GM19099 (cell line): Measurements from ENCODE around the gene KCNH5.

ENCODE experiments used
- POLR2A ChIP-seq: IDR thresholded peaks from 3 replicates; pipeline ENCODE4 v1.6.1; 2011; ENCODE audit warnings: low read depth; ENCODE audit not compliant: insufficient read length; ENCODE audit errors: extremely low read depth

KCNH5 gene

DNA sequence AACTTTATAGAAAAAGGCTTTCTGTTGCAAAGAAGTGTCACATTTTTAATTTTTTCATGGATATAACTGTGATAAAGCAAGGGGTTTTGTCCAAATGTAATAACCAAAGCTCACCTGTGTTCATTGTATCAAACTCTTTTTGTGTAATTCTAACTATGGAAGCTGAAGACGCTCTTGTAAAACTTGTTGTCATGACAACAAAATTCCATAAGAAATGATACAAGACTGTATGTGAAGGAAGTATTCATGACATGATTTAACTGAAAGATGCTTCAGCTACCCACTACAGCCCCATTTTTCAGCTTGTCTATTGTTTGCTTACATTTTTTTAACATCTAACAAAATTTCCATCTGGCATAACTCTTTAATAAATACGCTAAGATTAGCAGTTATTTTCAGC lies 360.9 kb downstream of the KCNH5 start:
- TF ChIP-seq POLR2A, result no peak

GRCh38 chr14:62682208-62682607 lies 363.1 kb downstream of the KCNH5 start:
- no peak for TF ChIP-seq POLR2A

GRCh38 chr14:62674563-62675237 lies 370.6 kb downstream of the KCNH5 start:
- TF ChIP-seq POLR2A, result no peak

DNA sequence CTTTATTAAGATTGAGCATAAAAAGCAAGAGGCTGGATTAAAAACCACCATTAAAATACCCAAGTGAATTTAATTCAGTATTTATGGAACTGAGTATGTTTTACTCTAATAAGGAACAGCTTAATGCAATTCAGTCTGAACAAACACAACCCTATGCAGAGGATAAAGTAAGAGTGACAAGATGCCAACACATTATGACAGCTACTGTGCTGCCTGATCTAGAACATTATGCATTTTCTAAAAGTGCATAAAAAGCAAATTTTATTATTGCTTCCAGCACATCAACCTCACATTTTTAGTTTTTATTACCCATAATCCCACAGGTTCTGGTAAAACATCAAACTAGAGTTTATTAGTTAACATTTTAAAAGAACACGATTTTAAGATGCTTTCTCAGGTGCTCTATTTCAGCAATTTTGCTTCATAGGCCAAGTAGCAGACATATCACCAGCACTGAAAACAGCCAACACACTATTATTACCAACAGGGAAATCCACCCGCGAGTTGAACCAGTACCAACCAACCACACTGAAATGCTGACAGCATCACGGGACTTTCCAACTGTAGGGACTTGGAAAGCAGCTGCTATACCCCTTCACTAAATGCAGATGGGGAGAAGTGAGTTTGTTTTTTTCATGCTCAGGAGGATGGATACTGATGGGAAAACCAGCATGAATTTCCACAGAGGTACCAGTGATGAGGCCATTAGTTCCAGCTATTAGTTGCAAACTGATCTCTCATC lies 372.1 kb downstream of the KCNH5 start:
- no peak for TF ChIP-seq POLR2A

GRCh38 chr14:62670526-62670925 lies 374.7 kb downstream of the KCNH5 start:
- TF ChIP-seq POLR2A, result no peak

DNA sequence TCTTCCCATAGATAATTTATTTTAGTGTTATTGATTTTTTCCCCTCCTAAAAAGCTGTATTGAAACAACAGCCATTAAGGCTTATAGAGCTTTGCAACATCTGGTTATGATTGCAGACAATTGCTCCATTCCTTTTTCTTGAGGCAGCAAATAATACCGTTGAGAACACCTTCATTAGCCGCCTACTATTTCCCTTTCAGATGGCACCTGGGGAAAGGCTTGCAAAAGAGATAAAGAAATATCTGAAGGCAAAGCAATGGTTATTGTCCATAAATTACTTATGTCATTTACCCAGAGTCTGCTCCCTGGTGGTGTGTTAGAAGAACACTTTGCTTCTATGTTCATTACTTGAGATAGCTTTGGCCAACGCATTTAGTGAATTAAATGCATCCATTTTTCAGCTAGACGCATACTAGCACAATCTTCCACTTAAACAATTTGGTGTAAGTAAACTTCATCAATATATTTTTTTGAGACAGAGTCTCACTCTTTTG lies 377.8 kb downstream of the KCNH5 start:
- TF ChIP-seq POLR2A, result no peak

GRCh38 chr14:62665286-62665685 lies 380.0 kb downstream of the KCNH5 start:
- TF ChIP-seq POLR2A, result no peak

- TF ChIP-seq POLR2A, result no peak
Observed at GRCh38 chr14:62663456-62663821, 381.8 kb downstream of the KCNH5 start.

- TF ChIP-seq POLR2A, result no peak
Observed at GRCh38 chr14:62662811-62663455, 382.3 kb downstream of the KCNH5 start.

- no peak for TF ChIP-seq POLR2A
Observed at GRCh38 chr14:62661818-62662217, 383.4 kb downstream of the KCNH5 start.

- TF ChIP-seq POLR2A, result no peak
Observed at GRCh38 chr14:62658631-62659030, 386.6 kb downstream of the KCNH5 start.

GRCh38 chr14:62657376-62657775 lies 387.9 kb downstream of the KCNH5 start:
- no peak for TF ChIP-seq POLR2A

DNA sequence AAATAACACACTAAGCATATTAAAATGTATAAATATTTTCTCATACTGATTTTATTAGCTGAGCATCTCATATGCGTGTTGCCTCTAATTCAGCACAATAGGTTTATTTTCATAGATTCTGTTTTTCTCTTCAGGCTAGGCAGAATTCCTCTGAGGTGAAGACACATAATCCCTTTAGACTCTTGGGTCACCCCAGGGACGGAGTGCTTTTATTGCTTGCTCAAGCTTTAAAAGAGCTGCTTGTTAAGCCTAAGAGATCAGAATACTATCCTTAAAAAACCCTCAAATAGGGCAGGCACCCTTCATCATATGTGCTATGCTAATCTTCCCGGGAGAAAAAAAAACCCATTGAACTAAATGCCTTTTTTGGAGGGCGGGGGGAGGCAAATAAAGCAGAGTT lies 390.1 kb downstream of the KCNH5 start:
- no peak for TF ChIP-seq POLR2A

DNA sequence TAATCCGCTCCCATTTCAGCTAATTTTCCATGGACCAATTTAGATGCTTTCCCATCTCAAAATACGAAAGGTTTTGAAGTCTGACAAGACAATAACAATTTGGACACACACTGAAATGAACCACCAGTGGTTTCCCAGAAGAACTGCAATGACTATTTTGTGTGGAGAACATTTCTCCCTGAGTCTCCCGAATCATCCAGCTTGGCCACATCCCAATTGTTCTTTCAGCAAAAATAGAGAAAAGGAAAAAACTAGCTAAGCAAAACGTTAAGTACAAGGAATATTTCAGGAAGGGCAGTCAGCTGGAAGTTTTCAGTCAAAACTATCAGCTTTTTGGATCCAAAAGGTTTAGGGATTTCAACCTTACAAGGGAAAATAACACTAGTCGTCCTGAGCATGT lies 390.6 kb downstream of the KCNH5 start:
- TF ChIP-seq POLR2A, result no peak
